Measurements from ENCODE around the gene LAT. TPM values are rescaled to one million over a fixed set of nuclear protein-coding genes. Genes with fewer than 3 reads are reported as not detected.

LAT gene
- polyA plus RNA-seq, 1 donor from 2014 or later: 6.4 TPM

- Histone ChIP-seq H2AFZ (ENCODE audit: low read depth, low read length) (no peak overlapping the region), H3K79me2 (replicated peaks; ENCODE audit: insufficient read depth, low read length) (no peaks in the 10 kb centered on the region), H3K27me3 (ENCODE audit: insufficient read depth, low read depth, low read length) (no peaks in the 10 kb centered on the region), H3K9me2 (ENCODE audit: insufficient read depth, low read length) (no peaks in the 10 kb centered on the region), H3K36me3 (ENCODE audit: insufficient read depth, low read length) (no peaks in the 10 kb centered on the region), H3K4me3 (ENCODE audit: low read length) (no peak overlapping the region), H3K4me2 (ENCODE audit: low read length) (no peak overlapping the region), H3F3A (ENCODE audit: insufficient read depth, low read length, poor library complexity, severe bottlenecking) (no peaks in the 10 kb centered on the region), H4K20me1 (ENCODE audit: insufficient read depth) (no peaks in the 10 kb centered on the region), H3K9me3 (ENCODE audit: low read length) (no peaks in the 10 kb centered on the region), H3K9ac (ENCODE audit: low read length) (no peak overlapping the region), H3K27ac (ENCODE audit: low read length) (no peak overlapping the region)
- TF ChIP-seq RAD21 (conservative IDR thresholded peaks at IDR 0.05) (no peak), REST (IDR thresholded peaks at IDR 0.05; ENCODE audit: borderline replicate concordance) (no peak), EZH2 (IDR thresholded peaks at IDR 0.05; ENCODE audit: borderline replicate concordance, insufficient read depth, low read length, poor library complexity, severe bottlenecking) (no peak), MXI1 (conservative IDR thresholded peaks at IDR 0.05; ENCODE audit: poor library complexity, severe bottlenecking) (no peak), EP300 (conservative IDR thresholded peaks at IDR 0.05; ENCODE audit: poor library complexity, severe bottlenecking) (no peak), TAF1 (IDR thresholded peaks at IDR 0.05; ENCODE audit: low read depth) (no peak), POLR2AphosphoS5 (IDR thresholded peaks at IDR 0.05) (no peak), SMC3 (conservative IDR thresholded peaks at IDR 0.05; ENCODE audit: poor library complexity) (no peak), CTCF (IDR thresholded peaks at IDR 0.05; ENCODE audit: poor library complexity, severe bottlenecking) (no peak)
Observed at GRCh38 chr16:29014561-29015069, 29.8 kb downstream of the LAT start.

GRCh38 chr16:29022196-29022595 is 37.3 kb downstream of the LAT start:
- no peaks in the 10 kb centered on the region for H3K36me3 ChIP-seq (ENCODE audit: insufficient read depth, low read length)

More at GRCh38 chr16:29022196-29022595, 37.3 kb downstream of the LAT start:
- no peaks in the 10 kb centered on the region for H3F3A ChIP-seq (ENCODE audit: insufficient read depth, low read length, poor library complexity, severe bottlenecking)
- TF ChIP-seq CTCF (IDR thresholded peaks at IDR 0.05; ENCODE audit: poor library complexity, severe bottlenecking) (no peak), RAD21 (conservative IDR thresholded peaks at IDR 0.05) (no peak), EZH2 (IDR thresholded peaks at IDR 0.05; ENCODE audit: borderline replicate concordance, insufficient read depth, low read length, poor library complexity, severe bottlenecking) (no peak), TAF1 (IDR thresholded peaks at IDR 0.05; ENCODE audit: low read depth) (no peak), REST (IDR thresholded peaks at IDR 0.05; ENCODE audit: borderline replicate concordance) (no peak), POLR2AphosphoS5 (IDR thresholded peaks at IDR 0.05) (no peak), SMC3 (conservative IDR thresholded peaks at IDR 0.05; ENCODE audit: poor library complexity) (no peak), MXI1 (conservative IDR thresholded peaks at IDR 0.05; ENCODE audit: poor library complexity, severe bottlenecking) (no peak), EP300 (conservative IDR thresholded peaks at IDR 0.05; ENCODE audit: poor library complexity, severe bottlenecking) (no peak)
- no peak overlapping the region for H2AFZ ChIP-seq (ENCODE audit: low read depth, low read length)
- H3K27me3 ChIP-seq (ENCODE audit: insufficient read depth, low read depth, low read length): no peaks in the 10 kb centered on the region
- H3K9me3 ChIP-seq (ENCODE audit: low read length): no peaks in the 10 kb centered on the region
- H3K27ac ChIP-seq (ENCODE audit: low read length): no peak overlapping the region
- H3K4me2 ChIP-seq (ENCODE audit: low read length): no peak overlapping the region
- H3K9ac ChIP-seq (ENCODE audit: low read length): no peak overlapping the region
- H3K4me3 ChIP-seq (ENCODE audit: low read length): no peak overlapping the region
- H3K9me2 ChIP-seq (ENCODE audit: insufficient read depth, low read length): no peaks in the 10 kb centered on the region
- no peaks in the 10 kb centered on the region for H4K20me1 ChIP-seq (ENCODE audit: insufficient read depth)
- no peaks in the 10 kb centered on the region for H3K79me2 ChIP-seq (replicated peaks; ENCODE audit: insufficient read depth, low read length)

Measured in neural cell (in vitro differentiated cells).